Renal cortical epithelial cell (primary cell): Measurements from ENCODE around the gene ZNF740. TPM values are rescaled to one million over a fixed set of nuclear protein-coding genes. Genes with fewer than 3 reads are reported as not detected.
A peak's percentile ranks its signal among the peaks of the same experiment; 100 is the strongest.
"Not testable (repeated sequence)": the region's sequence is repeated elsewhere in the genome, so short reads cannot be mapped to it uniquely, and the experiment has no call there.

ENCODE experiments used
- DNase-seq: peaks from one replicate; pipeline ENCODE4 v3.0.0-alpha.2; 2011; ENCODE audit warnings: low read depth
- total RNA-seq: library from RNA; depleted of rRNA; stranded (reverse); fragments of >200 nt; gene quantifications from 2 replicates; pipeline ENCODE4 v1.2.3, GENCODE V29; 2014

Gene ZNF740
- total RNA-seq, 1 donor from 2014 or later = 20.7 TPM

DNA sequence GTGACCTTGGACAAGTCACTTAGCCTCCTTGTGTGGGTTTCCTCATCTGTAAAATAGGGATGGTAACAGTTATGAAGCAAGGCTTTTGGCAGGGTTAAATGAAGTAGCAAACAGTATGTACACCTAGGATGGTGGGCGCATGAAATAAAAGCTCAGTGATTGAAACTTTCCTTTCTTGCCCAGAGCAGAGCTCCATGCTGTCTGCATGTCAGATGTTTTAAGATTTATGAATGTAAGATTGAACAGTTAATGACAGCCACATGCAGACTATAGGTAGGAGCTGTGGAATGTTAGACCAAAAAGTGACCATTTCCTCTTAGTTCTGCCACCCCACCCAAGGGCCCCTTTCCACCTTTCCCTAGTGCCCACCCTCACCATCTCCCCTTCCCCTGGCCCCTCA, 14.5 kb downstream of the ZNF740 start:
- DNase-seq = no peak

- no peak for DNase-seq
These were observed 15.2 kb downstream of the ZNF740 start for GRCh38 chr12:53195516-53196420.

DNA sequence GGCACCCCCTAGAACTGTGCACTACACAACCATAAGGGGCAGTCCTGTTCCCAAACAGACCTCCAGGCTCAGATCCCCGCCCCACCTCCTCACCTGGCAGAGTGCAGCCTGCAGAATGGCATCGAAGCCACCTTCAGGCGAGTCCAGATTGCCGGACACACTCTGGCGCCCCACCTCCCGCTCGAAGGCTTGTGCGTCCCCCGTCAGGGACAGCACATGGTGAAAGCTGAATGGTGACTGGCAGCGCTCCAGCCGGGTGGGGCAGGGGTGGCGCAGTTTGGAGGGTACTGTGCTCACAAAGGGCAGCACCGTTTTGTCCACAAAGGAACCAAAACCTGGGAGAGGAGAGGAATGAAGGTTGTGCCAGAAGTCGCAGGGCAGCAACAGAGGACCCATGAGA, 16.0 kb downstream of the ZNF740 start:
- DNase-seq = no peak

DNA sequence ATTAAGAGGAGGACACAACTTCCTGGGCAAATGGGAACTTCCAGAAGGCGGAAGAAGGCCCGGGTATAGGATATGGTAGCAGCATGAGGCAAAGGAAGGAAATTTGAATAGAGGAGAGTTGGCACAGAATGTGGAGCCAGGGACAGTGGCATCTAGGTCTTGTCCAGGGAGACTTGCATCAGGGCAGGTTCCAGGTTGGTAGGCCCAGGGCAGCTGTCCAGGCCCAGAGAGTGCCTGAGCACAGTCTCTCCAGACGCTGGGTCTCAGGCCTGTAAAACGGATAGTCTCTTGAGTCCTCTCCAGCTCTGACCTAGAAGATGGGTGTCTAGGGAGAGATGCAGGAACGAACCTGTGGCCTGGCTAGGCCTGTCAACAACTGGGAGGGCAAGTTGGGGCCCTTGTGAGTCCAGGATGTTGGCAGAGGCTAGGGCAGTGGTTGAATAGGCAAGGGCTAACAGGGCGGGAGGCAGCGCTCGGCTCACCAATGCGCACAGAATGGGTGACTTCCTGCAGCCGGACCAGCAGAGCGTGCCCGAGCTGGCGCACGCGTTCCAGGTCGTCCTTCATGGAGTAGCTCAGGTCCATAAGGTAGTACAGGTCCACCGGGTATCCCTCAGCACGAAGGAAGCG, 16.6 kb downstream of the ZNF740 start:
- DNase-seq = peak; percentile 43

- no peak for DNase-seq
These were observed 18.1 kb downstream of the ZNF740 start for GRCh38 chr12:53198486-53199110.

GRCh38 chr12:53199700-53200099, 19.2 kb downstream of the ZNF740 start:
- no peak for DNase-seq

DNA sequence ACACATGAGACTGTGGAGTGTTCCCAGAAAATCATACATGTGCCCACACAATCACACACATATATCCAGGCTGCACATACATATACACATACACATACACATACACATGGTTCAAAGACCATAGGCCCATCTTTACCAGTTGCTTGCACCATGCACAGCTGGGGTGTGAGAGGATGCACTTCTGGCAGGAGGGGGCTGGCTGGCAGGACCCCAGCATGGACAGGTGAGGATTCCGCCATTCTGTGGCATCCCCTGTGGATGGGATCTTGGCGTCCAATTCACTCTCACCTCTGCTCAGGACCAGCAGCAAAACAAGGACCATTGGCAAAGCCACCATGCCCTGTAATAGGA, 19.6 kb downstream of the ZNF740 start:
- DNase-seq = no peak

- DNase-seq = no peak
These were observed 20.1 kb downstream of the ZNF740 start for GRCh38 chr12:53200458-53201176.

- peak; percentile 63 for DNase-seq
These were observed 20.6 kb downstream of the ZNF740 start for GRCh38 chr12:53201177-53201541.

DNA sequence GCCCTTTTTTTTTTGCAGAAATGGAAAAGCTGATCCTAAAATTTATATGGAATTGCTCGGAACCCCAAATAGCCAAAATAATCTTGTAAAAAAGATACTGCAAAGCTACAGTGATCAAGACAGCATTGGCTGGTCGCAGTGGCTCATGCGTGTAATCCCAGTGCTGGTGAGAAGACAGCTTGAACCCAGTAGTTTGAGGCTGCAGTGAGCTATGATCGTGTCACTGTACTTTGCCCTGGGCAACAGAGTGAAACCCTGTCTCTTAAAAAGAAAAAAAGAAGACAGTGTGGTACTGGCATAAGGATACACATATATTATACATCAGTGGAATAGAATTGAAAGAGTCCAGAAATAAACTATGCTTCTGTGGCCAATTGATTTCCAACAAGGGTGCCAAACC, 21.1 kb downstream of the ZNF740 start:
- peak; percentile 37 for DNase-seq

DNA sequence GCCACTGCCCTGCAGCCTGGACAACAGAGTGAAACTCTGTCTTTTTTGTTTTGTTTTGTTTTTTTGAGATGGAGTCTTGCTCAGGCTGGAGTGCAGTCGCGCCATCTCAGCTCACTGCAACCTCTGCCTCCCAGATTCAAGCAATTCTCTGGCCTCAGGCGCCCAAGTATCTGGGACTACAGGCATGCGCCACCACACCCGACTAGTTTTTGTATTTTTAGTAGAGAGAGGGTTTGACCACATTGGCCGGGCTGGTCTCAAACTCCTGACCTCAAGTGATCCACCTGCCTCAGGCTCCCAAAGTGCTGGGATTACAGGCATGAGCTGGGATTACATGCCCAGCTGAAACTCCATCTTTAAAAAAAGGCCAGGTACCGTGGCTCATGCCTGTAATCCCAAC, 21.8 kb downstream of the ZNF740 start:
- DNase-seq = not testable (repeated sequence)

DNA sequence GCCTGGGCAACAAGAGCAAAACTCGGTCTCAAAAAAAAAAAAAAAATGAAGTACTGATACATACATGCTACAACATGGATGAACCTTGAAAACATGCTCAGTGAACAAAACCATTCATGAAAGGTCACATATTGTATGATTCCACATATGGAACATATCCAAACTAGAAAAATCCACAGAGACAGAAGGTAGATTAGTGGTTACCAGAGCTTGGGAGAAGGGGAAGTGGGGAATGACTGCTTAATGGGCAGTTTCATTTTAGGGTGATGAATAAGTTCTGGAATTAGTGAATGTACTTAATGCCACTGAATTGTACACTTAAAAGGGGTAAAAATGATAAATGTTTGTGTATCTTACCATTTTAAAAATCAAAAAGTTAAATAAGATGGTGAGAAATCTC, 23.8 kb downstream of the ZNF740 start:
- DNase-seq = no peak

- DNase-seq = peak; percentile 68
These were observed 25.4 kb downstream of the ZNF740 start for GRCh38 chr12:53205747-53206419.

DNA sequence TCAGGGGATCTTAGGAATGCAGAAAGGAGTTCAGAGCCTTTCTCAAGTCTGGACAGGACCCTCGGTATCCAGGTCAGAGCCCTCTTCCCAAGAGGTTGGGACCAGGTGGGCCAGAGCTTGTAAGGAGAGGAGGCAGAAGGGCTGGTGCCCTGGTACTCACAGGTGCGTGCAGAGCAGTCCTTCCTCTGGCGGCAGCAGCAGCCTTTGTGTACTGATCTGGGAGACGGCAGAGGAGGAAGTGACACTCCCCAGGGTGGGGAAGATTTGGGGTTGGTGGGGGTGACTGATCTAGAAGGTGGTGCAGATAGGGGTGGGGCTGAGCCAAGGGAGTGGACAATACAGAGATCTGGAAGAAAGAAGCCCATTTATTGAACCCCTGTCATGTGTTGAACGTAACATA, 26.5 kb downstream of the ZNF740 start, which contains the start of gene ITGB7:
TSS of gene ITGB7 (minus strand) at position 210 of the 400 bp plus-strand sequence. CDS start 6,808 bp downstream, outside the sequence.
- DNase-seq = no peak

DNA sequence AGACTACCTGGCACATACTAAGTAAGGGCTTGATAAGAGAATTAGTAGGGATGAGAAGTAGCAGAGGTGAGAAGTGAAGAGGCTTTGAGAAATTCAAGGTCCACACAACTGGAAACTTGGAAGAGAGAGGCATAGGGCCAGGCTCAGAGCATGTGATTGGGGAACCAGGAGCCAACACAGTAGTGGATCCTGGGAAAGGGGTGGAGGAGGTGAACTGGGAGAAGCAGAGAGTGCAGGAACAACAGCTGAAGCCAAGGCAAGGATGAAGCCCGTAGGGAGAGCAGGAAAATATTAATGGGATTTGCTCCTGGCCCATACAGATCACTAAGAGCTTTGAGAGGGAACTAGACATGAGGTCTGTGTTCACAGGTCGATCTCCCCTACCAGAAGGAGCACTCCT, 27.9 kb downstream of the ZNF740 start:
- no peak for DNase-seq

GRCh38 chr12:53208877-53209463, 28.4 kb downstream of the ZNF740 start:
- DNase-seq = no peak

GRCh38 chr12:53210843-53211242, 30.3 kb downstream of the ZNF740 start:
- no peak for DNase-seq

- no peak for DNase-seq
These were observed 31.2 kb downstream of the ZNF740 start for GRCh38 chr12:53211476-53212381.

GRCh38 chr12:53212931-53213330, 32.4 kb downstream of the ZNF740 start:
- no peak for DNase-seq

DNA sequence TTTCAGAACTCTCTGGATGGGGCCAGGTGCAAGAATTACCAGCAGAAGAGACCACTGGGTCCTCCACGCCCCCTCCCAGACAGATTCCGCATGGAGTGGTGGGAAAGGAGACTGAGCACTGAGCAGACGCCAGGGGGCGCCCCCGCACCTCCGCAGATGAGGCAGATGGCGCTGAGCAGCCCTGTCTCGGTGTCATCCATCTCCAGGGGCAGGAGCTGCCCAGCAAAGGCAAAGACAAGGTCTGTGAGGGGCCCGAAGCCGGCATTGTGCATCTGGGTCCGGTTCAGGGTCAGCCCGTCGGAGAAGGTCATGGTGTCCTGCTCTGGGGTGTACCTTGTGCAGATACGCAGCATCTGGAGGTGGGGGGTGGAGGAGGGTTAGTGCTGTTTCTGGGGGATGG, 32.8 kb downstream of the ZNF740 start:
- DNase-seq = peak; percentile 32
